ENCODE measurements around the gene MINDY4.

MINDY4 gene

DNA sequence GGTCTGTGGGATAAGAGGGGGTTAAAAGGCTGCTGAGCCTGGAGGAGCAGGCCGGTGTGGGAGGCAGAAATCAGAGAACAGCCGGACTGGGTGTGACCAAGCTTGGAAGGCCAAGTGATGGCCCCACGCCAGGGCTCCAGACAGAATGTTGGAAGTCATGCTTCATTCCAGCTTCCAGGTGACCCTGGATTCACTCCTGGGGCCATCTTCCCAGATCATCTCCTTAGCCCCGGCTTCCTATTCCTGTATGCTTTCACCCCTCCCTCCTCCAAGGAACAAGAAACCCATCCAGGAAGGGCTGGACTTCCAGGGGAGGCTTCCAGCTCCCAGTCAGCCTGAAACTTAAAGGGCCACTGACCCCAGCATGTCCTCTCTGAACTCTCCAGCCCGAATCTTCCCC lies 18.2 kb upstream of the MINDY4 start:
- Histone ChIP-seq H3K79me1 (ENCODE audit: low read length) (no peaks in the 10 kb centered on the region), H3K27me3 (ENCODE audit: insufficient read depth, low read length) (no peaks in the 10 kb centered on the region), H3K9me3 (ENCODE audit: insufficient read depth, low read depth, low read length) (peaks cover 7% of the 10 kb centered on the region), H3K36me3 (ENCODE audit: control insufficient read depth in 1 of 2, insufficient read depth in 2 of 2, low read length in 2 of 2) (no peaks in the 10 kb centered on the region), H3K4me2 (ENCODE audit: low read length) (no peak overlapping the region), H3K4me1 (ENCODE audit: control insufficient read depth in 1 of 2, insufficient read depth in 2 of 2, low read length in 2 of 2) (peaks cover 0 to 3% of the 10 kb centered on the region in 2 experiments), H3K79me2 (ENCODE audit: control insufficient read depth, insufficient read depth, low read length, poor library complexity) (no peaks in the 10 kb centered on the region), H4K91ac (ENCODE audit: low read depth, low read length) (no peak overlapping the region), H4K12ac (ENCODE audit: low read depth, low read length) (no peak overlapping the region), H4K8ac (ENCODE audit: low read depth, low read length) (no peak overlapping the region), H2BK120ac (ENCODE audit: insufficient read depth, low read length, poor library complexity) (no peak overlapping the region), H3K23ac (ENCODE audit: low read length) (no peak overlapping the region), H3K27ac (ENCODE audit: low read depth, low read length) (no peak overlapping the region), H3K18ac (ENCODE audit: low read length) (no peak overlapping the region), H3K4me3 (ENCODE audit: low read depth, low read length) (no peak overlapping the region), H2AFZ (ENCODE audit: insufficient read depth, low read length, poor library complexity) (no peak overlapping the region), H2BK5ac (ENCODE audit: low read depth, low read length, poor library complexity) (no peak overlapping the region), H3K4ac (ENCODE audit: low read depth, low read length) (no peak overlapping the region), H2AK5ac (ENCODE audit: low read length) (no peak overlapping the region), H3K9ac (ENCODE audit: low read length) (no peak overlapping the region), H3K14ac (ENCODE audit: low read length) (no peak overlapping the region), H2BK12ac (ENCODE audit: low read length) (no peak overlapping the region)
- no CpG with 5 or more reads among the region's 5 CpGs for WGBS (ENCODE audit: extremely low coverage, insufficient coverage, insufficient read length)
- no peak for DNase-seq

DNA sequence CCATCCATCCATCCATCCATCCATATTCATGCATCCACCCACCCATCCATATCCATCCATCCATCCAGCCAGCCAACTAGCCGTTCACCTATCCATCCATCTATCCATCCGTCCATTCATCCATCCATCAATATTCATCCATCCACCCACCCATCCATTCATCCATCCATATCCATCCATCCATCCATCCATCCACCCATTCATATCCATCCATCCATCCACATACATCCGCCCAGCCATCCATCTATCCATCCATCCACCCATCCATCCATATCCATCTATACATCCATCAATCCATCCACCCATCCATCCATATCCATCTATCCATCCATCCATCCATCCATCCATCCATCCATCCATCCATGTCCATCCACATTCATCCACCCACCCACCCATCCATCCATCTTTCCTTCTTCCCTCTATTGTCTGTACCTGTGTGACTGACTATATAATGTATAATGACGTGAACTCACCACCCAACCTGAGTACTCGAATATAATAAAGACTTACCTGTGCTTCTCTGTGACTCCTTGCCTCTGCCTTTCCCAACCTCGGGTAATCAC lies 16.8 kb upstream of the MINDY4 start:
- H3K79me1 ChIP-seq (ENCODE audit: low read length), result no peaks in the 10 kb centered on the region
- no peak overlapping the region for H3K27ac ChIP-seq (ENCODE audit: low read depth, low read length)
- no peak overlapping the region for H2BK5ac ChIP-seq (ENCODE audit: low read depth, low read length, poor library complexity)
- peak overlapping the region; percentile 37 for H3K4me3 ChIP-seq (ENCODE audit: low read depth, low read length)
- H2BK120ac ChIP-seq (ENCODE audit: insufficient read depth, low read length, poor library complexity), result no peak overlapping the region
- H3K14ac ChIP-seq (ENCODE audit: low read length), result no peak overlapping the region
- no peaks in the 10 kb centered on the region for H3K79me2 ChIP-seq (ENCODE audit: control insufficient read depth, insufficient read depth, low read length, poor library complexity)
- H3K4me2 ChIP-seq (ENCODE audit: low read length), result no peak overlapping the region
- no peak overlapping the region for H3K18ac ChIP-seq (ENCODE audit: low read length)
- H4K8ac ChIP-seq (ENCODE audit: low read depth, low read length), result no peak overlapping the region
- H3K4ac ChIP-seq (ENCODE audit: low read depth, low read length), result no peak overlapping the region
- H3K36me3 ChIP-seq (ENCODE audit: control insufficient read depth in 1 of 2, insufficient read depth in 2 of 2, low read length in 2 of 2), result no peaks in the 10 kb centered on the region
- peaks cover 9% of the 10 kb centered on the region for H3K9me3 ChIP-seq (ENCODE audit: insufficient read depth, low read depth, low read length)
- H2AFZ ChIP-seq (ENCODE audit: insufficient read depth, low read length, poor library complexity), result no peak overlapping the region
- no peak overlapping the region for H2BK12ac ChIP-seq (ENCODE audit: low read length)
- WGBS (ENCODE audit: extremely low coverage, insufficient coverage, insufficient read length), result 100% methylated on average over 3 of the region's 6 CpGs
- H3K23ac ChIP-seq (ENCODE audit: low read length), result no peak overlapping the region
- DNase-seq, result no peak
- H3K4me1 ChIP-seq (ENCODE audit: control insufficient read depth in 1 of 2, insufficient read depth in 2 of 2, low read length in 2 of 2), result peaks cover 0 to 3% of the 10 kb centered on the region in 2 experiments
- no peak overlapping the region for H4K12ac ChIP-seq (ENCODE audit: low read depth, low read length)
- no peak overlapping the region for H2AK5ac ChIP-seq (ENCODE audit: low read length)
- no peaks in the 10 kb centered on the region for H3K27me3 ChIP-seq (ENCODE audit: insufficient read depth, low read length)
- H3K9ac ChIP-seq (ENCODE audit: low read length), result no peak overlapping the region
- no peak overlapping the region for H4K91ac ChIP-seq (ENCODE audit: low read depth, low read length)

GRCh38 chr7:30755384-30756154 lies 15.6 kb upstream of the MINDY4 start:
- H3K27me3 ChIP-seq (ENCODE audit: insufficient read depth, low read length), result no peaks in the 10 kb centered on the region
- H3K14ac ChIP-seq (ENCODE audit: low read length), result no peak overlapping the region
- H2AK5ac ChIP-seq (ENCODE audit: low read length), result no peak overlapping the region
- no peaks in the 10 kb centered on the region for H3K79me1 ChIP-seq (ENCODE audit: low read length)
- no peaks in the 10 kb centered on the region for H3K36me3 ChIP-seq (ENCODE audit: control insufficient read depth in 1 of 2, insufficient read depth in 2 of 2, low read length in 2 of 2)
- H3K18ac ChIP-seq (ENCODE audit: low read length), result no peak overlapping the region
- no peak overlapping the region for H2AFZ ChIP-seq (ENCODE audit: insufficient read depth, low read length, poor library complexity)
- H3K9me3 ChIP-seq (ENCODE audit: insufficient read depth, low read depth, low read length), result peaks cover 6% of the 10 kb centered on the region
- H3K23ac ChIP-seq (ENCODE audit: low read length), result no peak overlapping the region
- peaks cover 0 to 3% of the 10 kb centered on the region in 2 experiments for H3K4me1 ChIP-seq (ENCODE audit: control insufficient read depth in 1 of 2, insufficient read depth in 2 of 2, low read length in 2 of 2)
- no peak overlapping the region for H3K27ac ChIP-seq (ENCODE audit: low read depth, low read length)
- H3K4ac ChIP-seq (ENCODE audit: low read depth, low read length), result no peak overlapping the region
- H4K8ac ChIP-seq (ENCODE audit: low read depth, low read length), result no peak overlapping the region
- H3K79me2 ChIP-seq (ENCODE audit: control insufficient read depth, insufficient read depth, low read length, poor library complexity), result no peaks in the 10 kb centered on the region
- H2BK120ac ChIP-seq (ENCODE audit: insufficient read depth, low read length, poor library complexity), result no peak overlapping the region
- no peak overlapping the region for H3K9ac ChIP-seq (ENCODE audit: low read length)
- no peak overlapping the region for H2BK12ac ChIP-seq (ENCODE audit: low read length)
- DNase-seq, result peak in 1 of 2 donors; percentile 77
- no peak overlapping the region for H4K12ac ChIP-seq (ENCODE audit: low read depth, low read length)
- WGBS (ENCODE audit: extremely low coverage, insufficient coverage, insufficient read length), result no CpG with 5 or more reads among the region's 22 CpGs
- no peak overlapping the region for H4K91ac ChIP-seq (ENCODE audit: low read depth, low read length)
- H3K4me2 ChIP-seq (ENCODE audit: low read length), result no peak overlapping the region
- H3K4me3 ChIP-seq (ENCODE audit: low read depth, low read length), result no peak overlapping the region
- no peak overlapping the region for H2BK5ac ChIP-seq (ENCODE audit: low read depth, low read length, poor library complexity)

DNA sequence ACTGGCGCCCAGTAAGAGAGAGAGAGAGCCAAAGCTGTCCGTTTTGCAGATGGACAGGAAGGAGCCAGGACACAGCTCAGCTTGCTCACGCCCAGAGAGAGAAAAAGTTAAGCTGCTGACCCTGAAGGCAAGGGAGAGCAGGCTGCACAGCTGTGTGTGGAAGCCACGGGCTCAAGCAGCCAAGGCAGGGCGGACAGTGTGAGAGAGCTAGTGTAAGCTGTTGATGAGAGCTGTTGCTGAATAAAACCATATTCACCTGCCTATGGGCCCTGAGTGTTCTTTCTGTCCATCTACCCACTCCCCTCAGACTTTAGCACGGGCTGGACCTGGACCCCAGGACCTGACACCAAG lies 13.9 kb upstream of the MINDY4 start:
- Histone ChIP-seq H3K79me1 (ENCODE audit: low read length) (no peaks in the 10 kb centered on the region), H3K36me3 (ENCODE audit: control insufficient read depth in 1 of 2, insufficient read depth in 2 of 2, low read length in 2 of 2) (no peaks in the 10 kb centered on the region), H2BK12ac (ENCODE audit: low read length) (no peak overlapping the region), H3K18ac (ENCODE audit: low read length) (no peak overlapping the region), H2BK120ac (ENCODE audit: insufficient read depth, low read length, poor library complexity) (no peak overlapping the region), H4K91ac (ENCODE audit: low read depth, low read length) (no peak overlapping the region), H4K8ac (ENCODE audit: low read depth, low read length) (no peak overlapping the region), H3K14ac (ENCODE audit: low read length) (no peak overlapping the region), H3K4me2 (ENCODE audit: low read length) (no peak overlapping the region), H3K4me1 (ENCODE audit: control insufficient read depth in 1 of 2, insufficient read depth in 2 of 2, low read length in 2 of 2) (no peaks in the 10 kb centered on the region), H4K12ac (ENCODE audit: low read depth, low read length) (no peak overlapping the region), H3K23ac (ENCODE audit: low read length) (no peak overlapping the region), H3K4me3 (ENCODE audit: low read depth, low read length) (no peak overlapping the region), H3K27ac (ENCODE audit: low read depth, low read length) (no peak overlapping the region), H3K79me2 (ENCODE audit: control insufficient read depth, insufficient read depth, low read length, poor library complexity) (no peaks in the 10 kb centered on the region), H3K4ac (ENCODE audit: low read depth, low read length) (no peak overlapping the region), H3K9ac (ENCODE audit: low read length) (no peak overlapping the region), H2BK5ac (ENCODE audit: low read depth, low read length, poor library complexity) (no peak overlapping the region), H2AK5ac (ENCODE audit: low read length) (no peak overlapping the region), H2AFZ (ENCODE audit: insufficient read depth, low read length, poor library complexity) (no peak overlapping the region), H3K27me3 (ENCODE audit: insufficient read depth, low read length) (no peaks in the 10 kb centered on the region), H3K9me3 (ENCODE audit: insufficient read depth, low read depth, low read length) (peaks cover 4% of the 10 kb centered on the region)
- no CpG with 5 or more reads among the region's 6 CpGs for WGBS (ENCODE audit: extremely low coverage, insufficient coverage, insufficient read length)
- no peak for DNase-seq
